ENCODE results near the gene TPRN. TPM values are rescaled to one million over a fixed set of nuclear protein-coding genes. Genes with fewer than 3 reads are reported as not detected.

The TPRN gene
- total RNA-seq, 1 experiment from 2014 or later = 37.7 TPM

DNA sequence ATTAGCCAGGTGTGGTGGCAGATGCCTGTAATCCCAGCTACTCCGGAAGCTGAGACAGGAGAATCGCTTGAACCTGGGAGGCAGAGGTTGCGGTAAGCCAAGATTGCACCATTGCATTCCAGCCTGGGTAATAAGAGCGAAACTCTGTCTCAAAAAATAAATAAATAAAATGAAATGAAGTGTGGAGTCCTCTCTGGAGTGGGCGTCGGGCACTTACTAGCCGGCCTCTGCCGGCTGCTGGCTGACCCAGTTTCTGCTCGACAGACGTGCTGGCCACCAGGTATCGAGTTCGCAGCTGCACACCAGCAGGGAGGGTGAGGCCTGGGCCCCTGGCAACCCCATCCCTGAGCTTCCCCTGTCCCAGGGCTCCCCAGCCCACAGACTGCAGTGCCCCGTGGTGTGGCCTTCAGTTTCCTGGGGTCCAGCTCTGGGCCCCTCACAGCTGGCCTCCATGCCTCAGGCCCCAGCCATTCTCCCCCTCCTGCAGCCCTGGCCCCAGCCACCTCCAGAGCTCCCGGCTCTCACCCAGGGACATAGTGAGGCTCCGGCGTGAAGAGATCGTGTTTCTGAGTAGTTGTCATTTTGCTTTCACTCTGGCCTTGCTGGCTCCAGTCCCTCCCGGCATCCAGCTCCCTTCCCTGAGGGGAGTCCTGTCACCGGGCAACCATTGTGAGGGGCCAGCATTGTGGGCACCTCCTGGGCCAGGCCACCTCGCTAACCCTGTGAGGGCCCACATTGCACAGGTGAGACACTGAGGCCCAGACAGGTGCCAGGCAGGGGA lies 46.8 kb upstream of the TPRN start:
- Mint-ChIP-seq H3K27ac (ENCODE audit: unreplicated experiment) (no peak overlapping the region), H3K4me3 (ENCODE audit: unreplicated experiment) (no peak overlapping the region), H3K36me3 (ENCODE audit: insufficient read depth, unreplicated experiment) (peaks cover 42% of the 10 kb centered on the region), H3K27me3 (ENCODE audit: insufficient read depth, unreplicated experiment) (no peaks in the 10 kb centered on the region), H3K9me3 (ENCODE audit: unreplicated experiment) (no peaks in the 10 kb centered on the region), H3K4me1 (ENCODE audit: low read depth, unreplicated experiment) (no peaks in the 10 kb centered on the region)
- Histone ChIP-seq H3K9me3 (no peaks in the 10 kb centered on the region), H3K4me3 (ENCODE audit: low read depth, low read length) (no peak overlapping the region), H3K36me3 (ENCODE audit: control insufficient read depth, insufficient read depth, low read length) (peaks cover 2% of the 10 kb centered on the region; the same call in 1 of the 2 replicates), H3K4me1 (peaks cover 12% of the 10 kb centered on the region), H3K27me3 (replicated peaks; ENCODE audit: control insufficient read depth, insufficient read depth, low read length) (no peaks in the 10 kb centered on the region)
- ChIA-PET POLR2A (no interaction called here), CTCF (no interaction called here)
- TF ChIP-seq CTCF (IDR thresholded peaks at IDR 0.05; ENCODE audit: insufficient read depth in 1 of 2, low read depth in 1 of 2, low read length in 1 of 2, severe bottlenecking in 1 of 2, unreplicated experiment in 1 of 2) = no peak
- BruUV-seq (replicated peaks) = no TSS peak
- intact Hi-C loops (cut with micrococcal nuclease; ENCODE audit: unreplicated experiment) = loop anchor here (10.0 kb wide), 1 partner anchor 453 kb away; the partner anchor contains the start of genes CCDC183 and TMEM141
- DNase-seq = no peak

DNA sequence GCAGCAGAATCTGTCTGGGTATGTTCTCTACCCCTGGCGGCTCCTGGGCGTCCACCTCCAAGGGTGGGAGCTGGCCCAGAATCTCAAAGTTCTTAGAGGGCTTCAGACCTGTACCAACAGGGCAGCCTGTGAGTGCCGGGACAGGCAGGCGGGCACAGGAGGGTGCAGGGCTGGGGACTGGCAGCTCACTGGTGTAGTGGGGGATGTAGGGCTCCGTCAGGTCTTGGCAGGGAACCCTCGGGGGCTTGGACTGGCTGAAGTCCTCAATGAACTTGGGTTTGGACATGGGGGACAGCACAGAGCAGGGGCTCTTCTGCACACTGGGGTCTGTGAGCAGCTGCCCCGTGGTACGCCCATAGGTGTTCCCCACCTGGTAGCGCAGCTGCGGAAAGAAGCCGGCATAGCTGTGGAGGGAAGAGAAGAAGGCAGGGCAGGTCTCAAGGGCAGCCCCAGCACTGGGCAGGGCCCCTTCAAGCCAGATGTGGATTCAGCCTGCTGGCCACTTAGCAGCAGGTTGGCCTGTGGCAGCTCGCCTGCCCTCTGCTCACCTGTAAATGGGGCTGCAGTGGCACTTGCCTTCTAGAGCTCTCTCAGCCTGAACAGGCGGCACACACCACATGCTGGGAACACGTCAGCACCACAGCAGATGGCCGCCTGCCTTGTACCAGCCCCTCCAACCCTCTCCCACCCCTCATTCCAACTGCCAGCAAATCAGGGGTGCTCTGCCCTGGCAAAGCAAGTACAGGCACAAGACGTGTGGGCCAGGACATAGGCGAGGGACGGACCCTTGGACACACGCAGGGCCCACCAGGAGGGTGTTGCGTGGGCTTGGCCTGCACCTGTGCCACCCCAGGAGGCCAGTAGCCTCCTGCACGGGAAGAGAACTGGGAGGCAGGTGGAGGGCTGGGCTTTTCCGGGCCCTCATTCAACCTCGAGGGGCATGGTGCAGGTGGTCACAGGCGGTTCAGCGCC lies 45.2 kb upstream of the TPRN start:
- Histone ChIP-seq H3K36me3 (ENCODE audit: control insufficient read depth, insufficient read depth, low read length) (peaks cover 2% of the 10 kb centered on the region; the same call in 1 of the 2 replicates), H3K4me3 (ENCODE audit: low read depth, low read length) (no peak overlapping the region), H3K27me3 (replicated peaks; ENCODE audit: control insufficient read depth, insufficient read depth, low read length) (no peaks in the 10 kb centered on the region), H3K4me1 (peaks cover 16% of the 10 kb centered on the region), H3K9me3 (no peaks in the 10 kb centered on the region)
- ChIA-PET CTCF (no interaction called here), POLR2A (no interaction called here)
- Mint-ChIP-seq H3K27me3 (ENCODE audit: insufficient read depth, unreplicated experiment) (peaks cover 3% of the 10 kb centered on the region), H3K4me1 (ENCODE audit: low read depth, unreplicated experiment) (peaks cover 6% of the 10 kb centered on the region), H3K27ac (ENCODE audit: unreplicated experiment) (no peak overlapping the region), H3K9me3 (ENCODE audit: unreplicated experiment) (no peaks in the 10 kb centered on the region), H3K4me3 (ENCODE audit: unreplicated experiment) (no peak overlapping the region), H3K36me3 (ENCODE audit: insufficient read depth, unreplicated experiment) (peaks cover 58% of the 10 kb centered on the region)
- no peak for DNase-seq
- BruUV-seq (replicated peaks) = no TSS peak
- no peak for TF ChIP-seq CTCF (IDR thresholded peaks at IDR 0.05; ENCODE audit: insufficient read depth in 1 of 2, low read depth in 1 of 2, low read length in 1 of 2, severe bottlenecking in 1 of 2, unreplicated experiment in 1 of 2)
- intact Hi-C loops (cut with micrococcal nuclease; ENCODE audit: unreplicated experiment) = loop anchor here (10.0 kb wide), 1 partner anchor 451 kb away; the partner anchor contains the start of genes CCDC183 and TMEM141
